SK-N-SH (cell line): ENCODE data around the gene METTL27. TPM values are rescaled to one million over a fixed set of nuclear protein-coding genes. Genes with fewer than 3 reads are reported as not detected.

Source experiments
- CTCF ChIA-PET: fragments of 300-600, 350-600 bp; formaldehyde crosslinking; extraction: SDS; loops from one replicate; lab custom pipeline; 2021; lab: Yijun Ruan, JAX
- POLR2A ChIA-PET: fragments of 350-600 bp; sonication (Branson Sonifier 250); formaldehyde crosslinking; extraction: SDS; loops from one replicate; lab custom pipeline; 2020; ENCODE audit warnings: antibody characterized with exemption, inconsistent platforms; lab: Yijun Ruan, JAX
- DNase-seq: peaks from one replicate; pipeline ENCODE4 v3.0.0; 2012
- H2AFZ ChIP-seq: fragments of 200-600 bp; sonication (generic); 2 replicates; pipeline ENCODE4 v1.8.1; 2016; ENCODE audit warnings: antibody characterized with exemption, mild to moderate bottlenecking, low read depth
- H3F3A ChIP-seq: fragments of 200-600 bp; sonication (generic); replicated peaks from 2 replicates; pipeline ENCODE3; 2016; ENCODE audit warnings: antibody characterized with exemption, mild to moderate bottlenecking; ENCODE audit not compliant: insufficient read depth
- H3K27ac ChIP-seq, 2 experiments: fragments of 200-500 bp in 1 of 2; fragments of 200-600 bp in 1 of 2; sonication (Bioruptor generic) in 1 of 2; sonication (generic), shearing (Covaris generic) in 1 of 2; 2 replicates each; pipeline versions ENCODE4 v1.5.1 to v1.6.1; 2014 to 2016; ENCODE audit warnings: low read depth in 2 of 2, inconsistent platforms in 1 of 2, low read length in 1 of 2, mild to moderate bottlenecking in 1 of 2, mixed read lengths in 1 of 2
- H3K27me3 ChIP-seq: fragments of 200-600 bp; sonication (generic), shearing (Covaris generic); 2 replicates; pipeline ENCODE4 v1.6.1; 2016; ENCODE audit warnings: mixed run types; ENCODE audit not compliant: insufficient read depth
- H3K36me3 ChIP-seq, 2 experiments: fragments of 200-500 bp in 1 of 2; fragments of 200-600 bp in 1 of 2; sonication (Bioruptor generic) in 1 of 2; sonication (generic) in 1 of 2; replicated peaks in 1 of 2; 2 replicates each; pipeline versions ENCODE3 to v1.5.1; 2014 to 2016; ENCODE audit warnings: low read length in 1 of 2, mild to moderate bottlenecking in 1 of 2; ENCODE audit not compliant: insufficient read depth in 2 of 2, control insufficient read depth in 1 of 2
- H3K4me1 ChIP-seq, 2 experiments: fragments of 200-500 bp in 1 of 2; fragments of 200-600 bp in 1 of 2; sonication (Bioruptor generic) in 1 of 2; sonication (generic), shearing (Covaris generic) in 1 of 2; 2 replicates each; pipeline versions ENCODE4 v1.5.1 to v1.6.1; 2014 to 2016; ENCODE audit warnings: low read depth in 1 of 2, low read length in 1 of 2, mixed run types in 1 of 2; ENCODE audit not compliant: insufficient read depth in 2 of 2, control insufficient read depth in 1 of 2
- H3K4me2 ChIP-seq: fragments of 200-600 bp; sonication (generic), shearing (Covaris generic); 2 replicates; pipeline ENCODE4 v1.6.1; 2017; ENCODE audit warnings: mixed run types
- H3K4me3 ChIP-seq, 2 experiments: fragments of 200-500 bp in 1 of 2; fragments of 200-600 bp in 1 of 2; sonication (Bioruptor generic) in 1 of 2; sonication (generic), shearing (Covaris generic) in 1 of 2; 2 replicates each; pipeline versions ENCODE4 v1.5.1 to v1.8.1; 2014 to 2016; ENCODE audit warnings: low read depth in 2 of 2, inconsistent platforms in 1 of 2, low read length in 1 of 2, mild to moderate bottlenecking in 1 of 2, mixed read lengths in 1 of 2, moderate library complexity in 1 of 2
- H3K79me2 ChIP-seq: fragments of 200-600 bp; sonication (generic); 2 replicates; pipeline ENCODE4 v1.8.1; 2017; ENCODE audit warnings: mild to moderate bottlenecking; ENCODE audit not compliant: insufficient read depth
- H3K9ac ChIP-seq: fragments of 200-600 bp; sonication (generic); 2 replicates; pipeline ENCODE4 v1.6.1; 2017; ENCODE audit warnings: mixed run types
- H3K9me2 ChIP-seq: fragments of 200-600 bp; sonication (generic); 2 replicates; pipeline ENCODE4 v1.6.1; 2017; ENCODE audit warnings: mixed run types
- H3K9me3 ChIP-seq: fragments of 200-600 bp; sonication (generic); 2 replicates; pipeline ENCODE4 v1.6.1; 2017; ENCODE audit warnings: mixed run types, mild to moderate bottlenecking, moderate library complexity
- H4K20me1 ChIP-seq: fragments of 200-600 bp; sonication (generic); 2 replicates; pipeline ENCODE4 v1.6.1; 2017; ENCODE audit warnings: mild to moderate bottlenecking, mixed run types; ENCODE audit not compliant: insufficient read depth
- CTCF ChIP-seq: fragments of 200-600 bp; sonication (generic); IDR thresholded peaks from 2 replicates; pipeline ENCODE4 v1.6.1; 2017; ENCODE audit warnings: antibody characterized with exemption, mild to moderate bottlenecking, moderate library complexity
- NFIC ChIP-seq: IDR thresholded peaks from 2 replicates; pipeline ENCODE4 v1.4.0; 2012; ENCODE audit warnings: borderline replicate concordance
- PBX3 ChIP-seq: IDR thresholded peaks from 2 replicates; pipeline ENCODE4; 2012
- REST ChIP-seq: IDR thresholded peaks from 2 replicates; pipeline ENCODE4 v1.6.1; 2012; ENCODE audit warnings: mild to moderate bottlenecking, low read depth, low read length, moderate library complexity
- WGBS: methylation state at CpG from one replicate; pipeline ENCODE4 v1.1.6; 2017; ENCODE audit warnings: low lambda C conversion rate; 5-methylcytosine and 5-hydroxymethylcytosine counted together
- polyA plus RNA-seq, 3 experiments: library from polyadenylated mRNA; depleted of rRNA; stranded (reverse); fragments of >200 nt; gene quantifications; 2 replicates each; pipeline ENCODE4 v1.2.3, GENCODE V29; 2012

Gene METTL27
- polyA plus RNA-seq, 1 of the 3 experiments (the other 2 are of a cell fraction): 3.1 TPM

- TF ChIP-seq PBX3: no peak
- peak; percentile 79; the same call in 1 of the 2 replicates for TF ChIP-seq REST
- TF ChIP-seq, all 33 proteins: peak for 1
- DNase-seq: no peak
- ChIA-PET POLR2A (no interaction called here), CTCF (interaction anchor here (1.2 to 6.3 kb wide), 2 partner anchors 10 to 20 kb away, joined by 3 to 44 read pairs; partner anchors contain the start of gene METTL27)
- peaks cover 17% of the 10 kb centered on the region for H3F3A ChIP-seq
- WGBS: 86% methylated on average over 28 of the region's 42 CpGs
- 0 out of 2 replicates have a peak within 1 kb of the TSS, but pooled peaks have one; percentile 16 for H3K4me2 ChIP-seq
- no peak within 1 kb of the TSS for H2AFZ ChIP-seq
- no peak within 1 kb of the TSS; a peak in 1 of 4 replicates for H3K27ac ChIP-seq
- no peak within 1 kb of the TSS for H3K9ac ChIP-seq
- no peaks in the 10 kb centered on the region for H3K27me3 ChIP-seq
- H3K9me3 ChIP-seq: no peaks in the 10 kb centered on the region
- H3K79me2 ChIP-seq: no peaks in the 10 kb centered on the region
- H3K4me1 ChIP-seq: peaks cover 19 to 54% of the 10 kb centered on the region in 2 experiments
- no peaks in the 10 kb centered on the region for H3K9me2 ChIP-seq
- no peak within 1 kb of the TSS for H3K4me3 ChIP-seq
- H4K20me1 ChIP-seq: no peaks in the 10 kb centered on the region
- H3K36me3 ChIP-seq: no peaks in the 10 kb centered on the region
These were observed 11.4 kb downstream of the METTL27 start, which contains the start of gene CLDN4 for GRCh38 chr7:73830681-73831583. TSS of gene CLDN4 (plus strand) at chr7:73830996. CDS start at chr7:73831202, 206 bp downstream.

GRCh38 chr7:73829921-73830680 is 12.2 kb downstream of the METTL27 start:
- H3K4me2 ChIP-seq: 0 out of 2 replicates have a peak overlapping the region, but pooled peaks have one; percentile 16
- no peaks in the 10 kb centered on the region for H4K20me1 ChIP-seq
- ChIA-PET CTCF (interaction anchor here (0.9 to 6.3 kb wide), 6 partner anchors 11 to 376 kb away, joined by 3 to 44 read pairs (median 6); partner anchors contain the start of gene METTL27), POLR2A (interaction anchor here (0.6 to 1.7 kb wide), 2 partner anchors 7 to 10 kb away, joined by 3 read pairs; no protein-coding TSS in a partner anchor)
- peak; percentile 36; the same call in 1 of the 2 replicates for TF ChIP-seq CTCF
- TF ChIP-seq NFIC: no peak
- H3K27ac ChIP-seq: no peak overlapping the region; a peak in 1 of 4 replicates
- H3K27me3 ChIP-seq: no peaks in the 10 kb centered on the region
- H3K4me3 ChIP-seq: no peak overlapping the region
- DNase-seq: no peak
- H2AFZ ChIP-seq: no peak overlapping the region
- H3K79me2 ChIP-seq: no peaks in the 10 kb centered on the region
- 89% methylated on average over 13 of the region's 13 CpGs for WGBS
- no peaks in the 10 kb centered on the region for H3K9me3 ChIP-seq
- no peaks in the 10 kb centered on the region for H3K9me2 ChIP-seq
- peaks cover 19 to 54% of the 10 kb centered on the region in 2 experiments for H3K4me1 ChIP-seq
- peaks cover 17% of the 10 kb centered on the region for H3F3A ChIP-seq
- H3K9ac ChIP-seq: no peak overlapping the region
- H3K36me3 ChIP-seq: no peaks in the 10 kb centered on the region
